PC-3 (cell line): ENCODE data around the gene NOS2. TPM values are rescaled to one million over a fixed set of nuclear protein-coding genes. Genes with fewer than 3 reads are reported as not detected.
"Not testable (repeated sequence)": the region's sequence is repeated elsewhere in the genome, so short reads cannot be mapped to it uniquely, and the experiment has no call there.

Experiments
- ATAC-seq: fragments of 200-7000 bp; cut with Tn5 transposase; 2 replicates; pipeline ENCODE4 v1.9.1; 2020; ENCODE audit warnings: mild to moderate bottlenecking, moderate library complexity
- BruUV-seq: library from RNA; stranded (reverse); fragments of 400-500 nt; replicated peaks from 2 replicates; lab custom pipeline; 2021; lab: Mats Ljungman, UMichigan
- CTCF ChIA-PET: fragments of 300-600 bp; sonication (Branson Sonifier 250); formaldehyde crosslinking; loops from one replicate; lab custom pipeline; 2022; ENCODE audit warnings: antibody characterized with exemption; lab: Charles Lee
- POLR2A ChIA-PET: fragments of 300-600 bp; sonication (Branson Sonifier 250); formaldehyde crosslinking; loops from one replicate; lab custom pipeline; 2022; ENCODE audit warnings: antibody characterized with exemption; ENCODE audit not compliant: unreplicated experiment; lab: Charles Lee
- DNase-seq: peaks from one replicate; pipeline ENCODE4 v3.0.0-alpha.2; 2015
- H2AFZ ChIP-seq: fragments of 300-600 bp; sonication (generic); 2 replicates; pipeline ENCODE4 v1.6.0; 2016; ENCODE audit warnings: antibody characterized with exemption, low read length
- H3F3A ChIP-seq: fragments of 300-600 bp; sonication (generic); one replicate; pipeline ENCODE4 v1.6.0; 2017; ENCODE audit warnings: antibody characterized with exemption, low read length, control low read depth, mild to moderate bottlenecking; ENCODE audit not compliant: unreplicated experiment
- H3K27ac ChIP-seq: fragments of 300-600 bp; sonication (generic); 2 replicates; pipeline ENCODE4 v1.5.1; 2016; ENCODE audit warnings: mild to moderate bottlenecking, low read length
- H3K27me3 ChIP-seq: fragments of 300-600 bp; sonication (generic); 2 replicates; pipeline ENCODE4 v1.6.1; 2016; ENCODE audit warnings: low read length, mixed read lengths
- H3K36me3 ChIP-seq: fragments of 300-600 bp; sonication (generic); 2 replicates; pipeline ENCODE4 v1.6.1; 2016; ENCODE audit warnings: low read depth, mixed run types, low read length, mixed read lengths
- H3K4me1 ChIP-seq: fragments of 300-600 bp; sonication (generic); 2 replicates; pipeline ENCODE4 v1.5.1; 2016; ENCODE audit warnings: low read length; ENCODE audit not compliant: insufficient read depth
- H3K4me2 ChIP-seq: fragments of 300-600 bp; sonication (generic); 2 replicates; pipeline ENCODE4 v1.6.0; 2016; ENCODE audit warnings: low read length
- H3K4me3 ChIP-seq: fragments of 300-600 bp; sonication (generic); 2 replicates; pipeline ENCODE4 v1.5.1; 2016; ENCODE audit warnings: mild to moderate bottlenecking, low read length, mixed read lengths
- H3K79me2 ChIP-seq: fragments of 300-600 bp; sonication (generic); 2 replicates; pipeline ENCODE4 v1.6.1; 2017; ENCODE audit warnings: low read length, mixed read lengths
- H3K9ac ChIP-seq: fragments of 300-600 bp; sonication (generic); 2 replicates; pipeline ENCODE4 v1.6.0; 2016; ENCODE audit warnings: mild to moderate bottlenecking, low read length
- H3K9me2 ChIP-seq: fragments of 300-600 bp; sonication (generic); replicated peaks from 2 replicates; pipeline ENCODE4 v1.6.1; 2016; ENCODE audit warnings: mixed run types, low read length, mixed read lengths
- H3K9me3 ChIP-seq: fragments of 300-600 bp; sonication (generic); 2 replicates; pipeline ENCODE4 v1.6.1; 2016; ENCODE audit warnings: low read length, mixed read lengths
- H4K20me1 ChIP-seq: fragments of 300-600 bp; sonication (generic); 2 replicates; pipeline ENCODE4 v1.6.1; 2016; ENCODE audit warnings: low read length, mixed read lengths
- EZH2 ChIP-seq: fragments of 300-600 bp; sonication (generic); IDR thresholded peaks from one replicate; pipeline ENCODE4 v1.6.1; 2017; ENCODE audit warnings: antibody characterized with exemption, mild to moderate bottlenecking, low read length; ENCODE audit not compliant: unreplicated experiment
- EZH2phosphoT487 ChIP-seq: fragments of 300-600 bp; sonication (generic); IDR thresholded peaks from 2 replicates; pipeline ENCODE4 v1.6.1; 2018; ENCODE audit warnings: mild to moderate bottlenecking, antibody characterized with exemption, low read length, borderline replicate concordance
- intact Hi-C: fragments of 100-400 bp; cut with micrococcal nuclease; formaldehyde crosslinking; loops from 2 replicates; pipeline ENCODE4 v1.9.0; 2023
- total RNA-seq: library from RNA; depleted of rRNA; stranded (reverse); fragments of >200 nt; gene quantifications from 2 replicates; pipeline ENCODE4 v1.2.3, GENCODE V29; 2014
- TF ChIP-seq, protein P1 (sequence below): fragments of 300-600 bp; sonication (generic); conservative IDR thresholded peaks from 2 replicates; pipeline ENCODE4 v1.5.1; 2017; ENCODE audit warnings: antibody characterized with exemption, low read depth, mild to moderate bottlenecking, low read length

Gene NOS2
- total RNA-seq, 1 experiment from 2014 or later = not detected

DNA sequence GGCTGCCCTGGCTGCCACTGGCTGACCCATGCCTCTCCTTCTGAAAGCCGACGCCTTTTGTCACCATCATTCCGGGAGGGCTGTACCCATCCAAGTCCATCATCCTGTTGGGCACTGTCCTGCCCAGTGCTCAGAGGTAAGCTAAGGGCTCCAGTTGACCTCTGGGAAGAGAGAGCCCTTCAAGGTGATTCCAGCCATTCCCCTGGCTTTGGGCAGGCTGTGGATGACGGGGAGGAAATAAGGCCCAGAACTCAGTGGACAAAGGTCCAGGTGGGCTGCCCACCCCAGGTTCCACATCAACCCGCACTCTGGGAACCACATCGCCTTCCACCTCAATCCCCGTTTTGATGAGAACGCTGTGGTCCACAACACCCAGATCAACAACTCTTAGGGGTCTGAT, 45.8 kb downstream of the NOS2 start:
- ChIA-PET POLR2A (no interaction called here), CTCF (no interaction called here)
- BruUV-seq = no TSS peak
- no peaks in the 10 kb centered on the region for H3F3A ChIP-seq
- no peaks in the 10 kb centered on the region for H4K20me1 ChIP-seq
- no peak for DNase-seq
- H3K4me3 ChIP-seq = no peak overlapping the region
- H3K27me3 ChIP-seq = no peaks in the 10 kb centered on the region
- H3K4me2 ChIP-seq = no peak overlapping the region
- H3K27ac ChIP-seq = no peak overlapping the region
- H3K79me2 ChIP-seq = no peaks in the 10 kb centered on the region
- H3K9ac ChIP-seq = no peak overlapping the region
- intact Hi-C loops = no loop called here
- no peak for ATAC-seq
- H3K36me3 ChIP-seq = no peaks in the 10 kb centered on the region
- no peaks in the 10 kb centered on the region for H3K4me1 ChIP-seq
- no peaks in the 10 kb centered on the region for H3K9me3 ChIP-seq
- H2AFZ ChIP-seq = no peak overlapping the region
- TF ChIP-seq, protein P1, sequence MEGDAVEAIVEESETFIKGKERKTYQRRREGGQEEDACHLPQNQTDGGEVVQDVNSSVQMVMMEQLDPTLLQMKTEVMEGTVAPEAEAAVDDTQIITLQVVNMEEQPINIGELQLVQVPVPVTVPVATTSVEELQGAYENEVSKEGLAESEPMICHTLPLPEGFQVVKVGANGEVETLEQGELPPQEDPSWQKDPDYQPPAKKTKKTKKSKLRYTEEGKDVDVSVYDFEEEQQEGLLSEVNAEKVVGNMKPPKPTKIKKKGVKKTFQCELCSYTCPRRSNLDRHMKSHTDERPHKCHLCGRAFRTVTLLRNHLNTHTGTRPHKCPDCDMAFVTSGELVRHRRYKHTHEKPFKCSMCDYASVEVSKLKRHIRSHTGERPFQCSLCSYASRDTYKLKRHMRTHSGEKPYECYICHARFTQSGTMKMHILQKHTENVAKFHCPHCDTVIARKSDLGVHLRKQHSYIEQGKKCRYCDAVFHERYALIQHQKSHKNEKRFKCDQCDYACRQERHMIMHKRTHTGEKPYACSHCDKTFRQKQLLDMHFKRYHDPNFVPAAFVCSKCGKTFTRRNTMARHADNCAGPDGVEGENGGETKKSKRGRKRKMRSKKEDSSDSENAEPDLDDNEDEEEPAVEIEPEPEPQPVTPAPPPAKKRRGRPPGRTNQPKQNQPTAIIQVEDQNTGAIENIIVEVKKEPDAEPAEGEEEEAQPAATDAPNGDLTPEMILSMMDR = no peak
- TF ChIP-seq EZH2 (no peak), EZH2phosphoT487 (no peak)
- H3K9me2 ChIP-seq = no peaks in the 10 kb centered on the region

DNA sequence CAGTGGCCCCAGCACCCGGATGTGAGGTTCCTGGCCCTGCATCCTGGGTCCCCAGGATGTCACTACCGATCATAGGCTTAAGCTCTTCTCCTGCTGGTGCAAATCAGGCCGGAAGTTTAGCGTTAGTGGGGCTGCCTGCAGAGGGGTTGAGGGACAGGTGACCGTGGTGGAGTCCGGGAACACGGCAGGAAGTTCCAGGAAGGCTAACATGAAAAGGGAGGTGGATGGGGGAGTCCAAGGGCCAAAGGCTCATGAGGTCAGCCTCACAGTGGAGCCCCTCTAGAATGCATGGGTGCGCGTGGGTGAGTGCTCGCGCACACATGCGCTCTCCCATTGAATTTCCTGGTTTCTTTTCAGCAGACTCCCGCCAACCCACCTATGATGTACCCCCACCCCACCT, 46.6 kb downstream of the NOS2 start:
- H4K20me1 ChIP-seq, H3K27ac ChIP-seq, H3K4me3 ChIP-seq, H3F3A ChIP-seq, H3K9ac ChIP-seq, H3K27me3 ChIP-seq, H3K4me1 ChIP-seq, H3K9me3 ChIP-seq, H2AFZ ChIP-seq, BruUV-seq, H3K79me2 ChIP-seq, POLR2A ChIA-PET, CTCF ChIA-PET, ATAC-seq, H3K4me2 ChIP-seq, H3K36me3 ChIP-seq, DNase-seq, intact Hi-C loops, H3K9me2 ChIP-seq: not testable (repeated sequence)

- H3K4me1 ChIP-seq, H3F3A ChIP-seq, H3K79me2 ChIP-seq, H3K4me3 ChIP-seq, H4K20me1 ChIP-seq, intact Hi-C loops, H3K4me2 ChIP-seq, CTCF ChIA-PET, ATAC-seq, H2AFZ ChIP-seq, H3K9me3 ChIP-seq, H3K9me2 ChIP-seq, POLR2A ChIA-PET, DNase-seq, H3K36me3 ChIP-seq, BruUV-seq, H3K9ac ChIP-seq, H3K27ac ChIP-seq, H3K27me3 ChIP-seq: not testable (repeated sequence)
Measured at GRCh38 chr17:27752831-27753619, 47.3 kb downstream of the NOS2 start.
